SK-N-SH treated with all-trans-retinoic acid at 6 μM for 48 hours (cell line): ENCODE measurements around the gene CACNA1C.

Source experiments
- ATAC-seq: fragments of 200-7000 bp; cut with Tn5 transposase; 3 replicates; pipeline ENCODE4 v1.9.1; 2020; ENCODE audit warnings: mild to moderate bottlenecking, moderate library complexity
- ARNTL ChIP-seq: fragments of 450-650 bp; formaldehyde crosslinking; IDR thresholded peaks from 2 replicates; pipeline ENCODE4 v1.5.0; 2020; ENCODE audit warnings: low read depth, mild to moderate bottlenecking, moderate library complexity, borderline replicate concordance
- BACH2 ChIP-seq: fragments of 250-450 bp; sonication (Bioruptor Pico); IDR thresholded peaks from 2 replicates; pipeline ENCODE4 v1.9.0; 2021; ENCODE audit warnings: mild to moderate bottlenecking, borderline replicate concordance
- CREB5 ChIP-seq: fragments of 250-450 bp; sonication (Bioruptor Pico); IDR thresholded peaks from 2 replicates; pipeline ENCODE4 v1.5.1; 2020; ENCODE audit warnings: low read depth, mild to moderate bottlenecking, moderate library complexity
- CSRNP3 ChIP-seq: fragments of 250-450 bp; sonication (Bioruptor Pico); IDR thresholded peaks from 2 replicates; pipeline ENCODE4 v1.5.1; 2021; ENCODE audit warnings: mild to moderate bottlenecking, moderate library complexity
- ESRRG ChIP-seq: fragments of 250-450 bp; sonication (Bioruptor Pico); IDR thresholded peaks from 2 replicates; pipeline ENCODE4 v1.6.1; 2021; ENCODE audit warnings: mild to moderate bottlenecking
- ISL1 ChIP-seq: fragments of 250-450 bp; sonication (Bioruptor Pico); IDR thresholded peaks from 2 replicates; pipeline ENCODE4 v2.1.2; 2022; ENCODE audit warnings: mild to moderate bottlenecking, moderate library complexity
- OSR1 ChIP-seq: fragments of 250-450 bp; sonication (Bioruptor Pico); IDR thresholded peaks from 2 replicates; pipeline ENCODE4 v1.8.0; 2022; ENCODE audit warnings: moderate library complexity, mild to moderate bottlenecking, inconsistent platforms
- PATZ1 ChIP-seq: fragments of 250-450 bp; sonication (Bioruptor Pico); IDR thresholded peaks from 2 replicates; pipeline ENCODE4 v1.8.0; 2020; ENCODE audit warnings: mild to moderate bottlenecking, moderate library complexity, borderline replicate concordance
- POU6F1 ChIP-seq: fragments of 250-450 bp; sonication (Bioruptor Pico); IDR thresholded peaks from 2 replicates; pipeline ENCODE4 v1.8.0; 2021; ENCODE audit warnings: low read depth, mild to moderate bottlenecking, moderate library complexity, borderline replicate concordance
- PPARA ChIP-seq: fragments of 250-450 bp; sonication (Bioruptor Pico); IDR thresholded peaks from 2 replicates; pipeline ENCODE4 v1.5.0; 2020; ENCODE audit warnings: mild to moderate bottlenecking, borderline replicate concordance
- RARB ChIP-seq: fragments of 250-450 bp; sonication (Bioruptor Pico); IDR thresholded peaks from 2 replicates; pipeline ENCODE4 v1.8.0; 2021; ENCODE audit warnings: mild to moderate bottlenecking, moderate library complexity
- SNAI2 ChIP-seq: fragments of 250-450 bp; sonication (Bioruptor Pico); IDR thresholded peaks from 2 replicates; pipeline ENCODE4 v1.5.0; 2020; ENCODE audit warnings: mild to moderate bottlenecking, moderate library complexity
- TCF4 ChIP-seq: fragments of 250-450 bp; sonication (Bioruptor Pico); IDR thresholded peaks from 2 replicates; pipeline ENCODE4 v1.8.0; 2021; ENCODE audit warnings: mild to moderate bottlenecking, moderate library complexity, borderline replicate concordance
- TOX ChIP-seq: fragments of 250-450 bp; sonication (Bioruptor Pico); IDR thresholded peaks from 2 replicates; pipeline ENCODE4 v1.8.0; 2021; ENCODE audit warnings: mild to moderate bottlenecking, moderate library complexity, borderline replicate concordance
- TSHZ2 ChIP-seq: fragments of 250-450 bp; sonication (Bioruptor Pico); IDR thresholded peaks from 2 replicates; pipeline ENCODE4 v1.5.0; 2020; ENCODE audit warnings: mild to moderate bottlenecking, moderate library complexity
- ZC3H10 ChIP-seq: fragments of 250-450 bp; sonication (Bioruptor Pico); IDR thresholded peaks from 2 replicates; pipeline ENCODE4 v1.5.1; 2021; ENCODE audit warnings: mild to moderate bottlenecking, moderate library complexity
- ZFP3 ChIP-seq: fragments of 250-450 bp; sonication (Bioruptor Pico); IDR thresholded peaks from 2 replicates; pipeline ENCODE4 v1.5.0; 2020; ENCODE audit warnings: mild to moderate bottlenecking, moderate library complexity
- ZFP30 ChIP-seq: fragments of 450-650 bp; formaldehyde crosslinking; IDR thresholded peaks from 2 replicates; pipeline ENCODE4 v1.5.0; 2022; ENCODE audit warnings: mild to moderate bottlenecking, moderate library complexity
- ZNF565 ChIP-seq: fragments of 450-650 bp; formaldehyde crosslinking; conservative IDR thresholded peaks from 2 replicates; pipeline ENCODE4 v1.5.0; 2020; ENCODE audit warnings: low read depth, mild to moderate bottlenecking, moderate library complexity
- ZNF70 ChIP-seq: fragments of 450-650 bp; formaldehyde crosslinking; IDR thresholded peaks from 2 replicates; pipeline ENCODE4 v1.5.0; 2020; ENCODE audit warnings: mild to moderate bottlenecking, moderate library complexity
- ZNF8 ChIP-seq: fragments of 450-650 bp; formaldehyde crosslinking; IDR thresholded peaks from 2 replicates; pipeline ENCODE4 v1.5.0; 2020; ENCODE audit warnings: mild to moderate bottlenecking, moderate library complexity

Gene CACNA1C

GRCh38 chr12:2083008-2083407 is 30.2 kb downstream of the CACNA1C start:
- TF ChIP-seq TCF4 (CRISPR knock-in tag) (no peak), PATZ1 (CRISPR knock-in tag) (no peak), ZFP3 (CRISPR knock-in tag) (no peak), ZC3H10 (CRISPR knock-in tag) (no peak), OSR1 (CRISPR knock-in tag) (no peak), ARNTL (no peak), RARB (CRISPR knock-in tag) (no peak), ZNF8 (no peak), SNAI2 (CRISPR knock-in tag) (no peak), ZFP30 (CRISPR knock-in tag) (no peak), ISL1 (CRISPR knock-in tag) (no peak), TSHZ2 (no peak), CSRNP3 (no peak), ZNF565 (CRISPR knock-in tag) (no peak), CREB5 (no peak), ZNF70 (CRISPR knock-in tag) (no peak), BACH2 (no peak)
- no peak for ATAC-seq

- TF ChIP-seq ZNF70 (CRISPR knock-in tag), result no peak
- TF ChIP-seq TOX (CRISPR knock-in tag), result no peak
- no peak for TF ChIP-seq BACH2
- TF ChIP-seq PPARA, result no peak
- TF ChIP-seq ZFP30 (CRISPR knock-in tag), result no peak
- no peak for TF ChIP-seq CSRNP3
- TF ChIP-seq ESRRG (CRISPR knock-in tag), result no peak
- TF ChIP-seq ISL1 (CRISPR knock-in tag), result no peak
- no peak for TF ChIP-seq ZNF565 (CRISPR knock-in tag)
- TF ChIP-seq OSR1 (CRISPR knock-in tag), result no peak
- no peak for TF ChIP-seq POU6F1 (CRISPR knock-in tag)
- no peak for TF ChIP-seq ZFP3 (CRISPR knock-in tag)
- no peak for TF ChIP-seq TCF4 (CRISPR knock-in tag)
- TF ChIP-seq TSHZ2, result no peak
- no peak for TF ChIP-seq ARNTL
- ATAC-seq, result no peak
Observed at GRCh38 chr12:2083561-2083960, 30.8 kb downstream of the CACNA1C start.
